ENCODE data around the gene LNPEP.

GRCh38 chr5:96941140-96941539 is 5.3 kb downstream of the LNPEP start:
- TF ChIP-seq CTCF (IDR thresholded peaks at IDR 0.05; ENCODE audit: borderline replicate concordance, extremely low read depth, low read length, poor library complexity, severe bottlenecking) = no peak
- no peak for TF ChIP-seq EZH2 (IDR thresholded peaks at IDR 0.05; ENCODE audit: borderline replicate concordance, low read depth, low read length, severe bottlenecking)
